Measurements from ENCODE around the gene TIMP2.
A peak's percentile ranks its signal among the peaks of the same experiment; 100 is the strongest.
"Not testable (repeated sequence)": the region's sequence is repeated elsewhere in the genome, so short reads cannot be mapped to it uniquely, and the experiment has no call there.

TIMP2 gene

GRCh38 chr17:78885956-78886355, 39.2 kb downstream of the TIMP2 start:
- DNase-seq: no peak

- no peak for DNase-seq
These were observed 40.1 kb downstream of the TIMP2 start for GRCh38 chr17:78884876-78885667.

- DNase-seq: no peak
These were observed 40.9 kb downstream of the TIMP2 start for GRCh38 chr17:78884148-78884825.

- peak; percentile 91 to 92 for DNase-seq
These were observed 41.6 kb downstream of the TIMP2 start for GRCh38 chr17:78883533-78884131.

- DNase-seq: no peak
These were observed 42.1 kb downstream of the TIMP2 start for GRCh38 chr17:78883089-78883532.

- DNase-seq: no peak
These were observed 42.6 kb downstream of the TIMP2 start for GRCh38 chr17:78882540-78883088.

- DNase-seq: no peak
These were observed 45.5 kb downstream of the TIMP2 start for GRCh38 chr17:78879635-78880186.

GRCh38 chr17:78878871-78879527, 46.2 kb downstream of the TIMP2 start:
- no peak for DNase-seq

- no peak for DNase-seq
These were observed 46.9 kb downstream of the TIMP2 start for GRCh38 chr17:78878261-78878660.

- DNase-seq: not testable (repeated sequence)
These were observed 48.2 kb downstream of the TIMP2 start for GRCh38 chr17:78876954-78877517.

- no peak for DNase-seq
These were observed 49.0 kb downstream of the TIMP2 start for GRCh38 chr17:78876094-78876597.

- no peak for DNase-seq
These were observed 49.7 kb downstream of the TIMP2 start for GRCh38 chr17:78875363-78876093.

DNA sequence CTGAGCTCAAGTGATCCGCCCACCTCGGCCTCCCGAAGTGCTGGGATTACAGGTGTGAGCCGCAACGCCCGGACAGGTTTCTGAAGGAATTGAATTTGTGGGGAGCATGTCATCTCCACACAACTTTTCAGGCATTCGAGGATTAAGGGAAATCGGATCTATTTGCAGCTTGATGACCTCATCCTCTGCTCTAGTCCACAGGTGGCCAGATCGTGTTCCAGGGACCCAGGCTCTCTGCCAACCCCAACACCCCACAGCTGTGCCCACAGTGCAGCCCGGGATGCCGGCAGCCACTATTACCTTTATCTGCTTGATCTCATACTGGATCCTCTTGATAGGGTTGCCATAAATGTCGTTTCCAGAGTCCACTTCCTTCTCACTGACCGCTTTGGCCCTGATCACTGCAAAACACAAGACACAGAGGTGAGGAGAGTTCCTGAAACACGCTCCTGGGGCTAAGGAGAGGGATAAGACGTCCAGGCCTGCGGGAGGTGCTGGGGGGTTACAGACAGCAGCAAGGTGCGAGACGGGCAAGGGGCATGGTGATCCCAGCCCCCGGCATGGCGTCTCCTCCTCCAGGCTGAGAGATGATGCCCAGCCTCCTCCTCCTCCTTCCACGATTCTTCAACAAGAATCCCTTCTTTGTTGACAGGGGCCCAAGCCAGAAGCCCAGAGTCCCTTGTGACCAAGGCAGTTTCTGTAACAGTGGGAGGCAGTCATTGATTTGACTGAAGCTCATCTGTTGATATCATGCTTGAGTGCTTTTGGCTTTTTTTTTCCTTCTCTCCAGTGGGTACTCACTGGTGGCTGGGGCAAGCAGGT, 51.5 kb downstream of the TIMP2 start:
- DNase-seq: peak; percentile 88 to 94

GRCh38 chr17:78872486-78872885, 52.7 kb downstream of the TIMP2 start:
- DNase-seq: no peak

- no peak for DNase-seq
These were observed 54.6 kb downstream of the TIMP2 start for GRCh38 chr17:78870621-78871020.

GRCh38 chr17:78868391-78868790, 56.8 kb downstream of the TIMP2 start:
- no peak for DNase-seq

GRCh38 chr17:78867046-78867445, 58.1 kb downstream of the TIMP2 start:
- DNase-seq: not testable (repeated sequence)

GRCh38 chr17:78865682-78866390, 59.4 kb downstream of the TIMP2 start:
- peak; percentile 74 to 81 for DNase-seq

DNA sequence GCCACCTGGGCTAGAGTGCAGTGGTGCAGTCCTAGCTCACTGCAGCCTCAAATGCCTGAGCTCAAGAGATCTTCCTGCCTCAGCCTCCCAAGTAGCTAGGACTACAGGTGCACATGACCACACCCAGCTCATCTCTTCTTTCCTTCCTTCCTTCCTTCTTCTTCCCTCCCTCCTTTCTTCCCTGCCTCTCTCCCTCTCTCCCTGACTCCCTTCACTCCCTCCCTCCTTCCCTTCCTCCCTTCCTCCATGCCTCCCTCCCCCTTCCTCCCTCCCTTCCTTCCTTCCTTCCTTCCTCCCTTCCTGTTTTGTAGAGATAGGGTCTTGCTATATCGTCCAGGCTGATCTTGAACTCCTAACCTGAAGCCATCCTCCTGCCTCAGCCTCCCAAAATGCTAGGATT, 61.1 kb downstream of the TIMP2 start:
- DNase-seq: no peak

Data from NCI-H2081 (cell line).